GM12878 (cell line): ENCODE data around the gene WWOX. TPM values are rescaled to one million over a fixed set of nuclear protein-coding genes. Genes with fewer than 3 reads are reported as not detected.

Source experiments
- ATAC-seq: fragments of 200-7000 bp; cut with Tn5 transposase; 3 replicates; pipeline ENCODE4 v1.9.1; 2020; ENCODE audit warnings: mild to moderate bottlenecking, moderate library complexity
- BruUV-seq: library from RNA; stranded (reverse); fragments of 400-500 nt; replicated peaks from 2 replicates; lab custom pipeline; 2021; lab: Mats Ljungman, UMichigan
- CTCF ChIA-PET: fragments of 300-600 bp; sonication (Branson Sonifier 250); formaldehyde crosslinking; extraction: SDS; loops from one replicate; lab custom pipeline; 2021; ENCODE audit warnings: inconsistent platforms; lab: Yijun Ruan, JAX
- POLR2A ChIA-PET: fragments of 350-600 bp; formaldehyde crosslinking; extraction: SDS; loops from one replicate; lab custom pipeline; 2021; ENCODE audit warnings: inconsistent platforms; lab: Charles Lee
- RAD21 ChIA-PET: fragments of 300-600 bp; sonication (Branson Sonifier 250); formaldehyde crosslinking; loops from one replicate; lab custom pipeline; 2023; ENCODE audit warnings: antibody characterized with exemption; ENCODE audit not compliant: unreplicated experiment; lab: Charles Lee
- SMC1A ChIA-PET: fragments of 300-600 bp; sonication (Branson Sonifier 250); formaldehyde crosslinking; loops from one replicate; lab custom pipeline; 2023; ENCODE audit not compliant: unreplicated experiment, uncharacterized antibody; lab: Charles Lee
- DNase-seq: peaks from one replicate; pipeline ENCODE4 v3.0.0-alpha.2; 2011; ENCODE audit warnings: low read depth, low spot score
- FAIRE-seq: peaks from 3 replicates; lab custom pipeline; 2011; peaks lifted over from hg19 to GRCh38; lab: Jason Lieb, UNC
- H2AFZ ChIP-seq: 2 replicates; pipeline ENCODE4 v1.6.0; 2011; ENCODE audit warnings: low read depth, low read length, control low read depth; ENCODE audit not compliant: control insufficient read depth
- H3K27ac ChIP-seq: 2 replicates; pipeline ENCODE4 v1.5.1; 2011; ENCODE audit warnings: control low read depth; ENCODE audit not compliant: control insufficient read depth, insufficient read depth
- H3K27me3 ChIP-seq, 2 experiments: replicated peaks in 1 of 2; 2 replicates each; pipeline versions ENCODE4 v1.6.0 to v1.6.1; 2011; ENCODE audit warnings: low read length in 1 of 2; ENCODE audit not compliant: control insufficient read depth in 2 of 2, insufficient read depth in 2 of 2
- H3K36me3 ChIP-seq, 2 experiments: 2 replicates each; pipeline ENCODE4 v1.5.1; 2011; ENCODE audit warnings: low read length in 1 of 2; ENCODE audit not compliant: control insufficient read depth in 2 of 2, insufficient read depth in 2 of 2
- H3K4me1 ChIP-seq: 2 replicates; pipeline ENCODE4 v1.6.1; 2011; ENCODE audit warnings: mild to moderate bottlenecking, low read length, moderate library complexity, mixed read lengths; ENCODE audit not compliant: control insufficient read depth, insufficient read depth
- H3K4me2 ChIP-seq: 2 replicates; pipeline ENCODE4 v1.6.0; 2011; ENCODE audit warnings: control low read depth; ENCODE audit not compliant: control insufficient read depth, insufficient read depth
- H3K4me3 ChIP-seq: fragments of 200-600 bp; sonication (generic); 2 replicates; pipeline ENCODE4 v1.5.1; 2016
- H3K79me2 ChIP-seq: 2 replicates; pipeline ENCODE4 v1.6.0; 2011; ENCODE audit warnings: low read length; ENCODE audit not compliant: control insufficient read depth, insufficient read depth
- H3K9ac ChIP-seq: 2 replicates; pipeline ENCODE4 v1.8.0; 2011; ENCODE audit warnings: low read length, control low read depth, mixed read lengths; ENCODE audit not compliant: control insufficient read depth, insufficient read depth
- H3K9me3 ChIP-seq: replicated peaks from 3 replicates; pipeline ENCODE4 v1.5.1; 2011; ENCODE audit warnings: mild to moderate bottlenecking, low read length; ENCODE audit not compliant: control insufficient read depth, insufficient read depth
- H4K20me1 ChIP-seq: 2 replicates; pipeline ENCODE4 v1.6.0; 2011; ENCODE audit not compliant: control insufficient read depth, insufficient read depth
- ZZZ3 ChIP-seq: IDR thresholded peaks from 2 replicates; pipeline ENCODE4 v1.6.1; 2011; ENCODE audit warnings: low read depth; ENCODE audit not compliant: control insufficient read depth, insufficient read length
- WGBS: methylation state at CpG from one replicate; pipeline ENCODE4 v1.1.6; 2016; ENCODE audit warnings: low lambda C conversion rate; ENCODE audit not compliant: insufficient replicate concordance, insufficient coverage; ENCODE audit errors: missing lambda C conversion rate; 5-methylcytosine and 5-hydroxymethylcytosine counted together
- in situ Hi-C: fragments of 300-500 bp; cut with MboI; formaldehyde crosslinking; loops from 9 replicates; pipeline ENCODE4 v1.14.3; 2018; ENCODE audit warnings: mixed read lengths
- intact Hi-C: fragments of 100-400 bp; cut with micrococcal nuclease; formaldehyde crosslinking; loops from one replicate; pipeline ENCODE4 v1.14.2; 2022; ENCODE audit not compliant: unreplicated experiment
- polyA plus RNA-seq, 11 experiments: library from polyadenylated mRNA; depleted of rRNA in 4 of 11; unstranded in 6 of 11; stranded (reverse) in 5 of 11; fragments of >200 nt; fragmentation: Nextera tagmentation in 4 of 11; fragmentation: Illumina TruSeq in 1 of 11; extraction: Ambion mirVana in 4 of 11; extraction: Trizol in 1 of 11; gene quantifications; 1 replicate in 1 of 11; 2 replicates in 10 of 11; pipeline versions ENCODE4 v1.2.1 to v1.2.3, GENCODE V29; 2011 to 2016; ENCODE audit warnings: inconsistent platforms in 2 of 11, missing spikeins in 2 of 11, low read depth in 1 of 11
- total RNA-seq, 4 experiments: library from RNA; depleted of rRNA in 3 of 4; stranded (reverse); fragments of >200 nt in 3 of 4; fragmentation: Illumina TruSeq in 1 of 4; extraction: Trizol in 1 of 4; gene quantifications; 2 replicates each; pipeline versions ENCODE4 v1.2.1 to v1.2.3, GENCODE V29; 2013 to 2021
- TF ChIP-seq, protein P1 (sequence below): fragments of 150-350 bp; IDR thresholded peaks from 2 replicates; pipeline ENCODE4 v1.6.1; 2014; ENCODE audit warnings: mild to moderate bottlenecking, low read depth, low read length
- TF ChIP-seq, protein P2 (sequence below), 3 experiments: IDR thresholded peaks in 2 of 3; conservative IDR thresholded peaks in 1 of 3; 2 replicates each; pipeline ENCODE4 v1.5.1; 2011; ENCODE audit warnings: low read depth in 3 of 3, low read length in 3 of 3, mild to moderate bottlenecking in 3 of 3, control low read depth in 2 of 3, moderate library complexity in 2 of 3, inconsistent platforms in 1 of 3, mixed read lengths in 1 of 3; ENCODE audit not compliant: control insufficient read depth in 2 of 3, insufficient read depth in 1 of 3; ENCODE audit errors: extremely low read depth in 1 of 3

The WWOX gene
- total and polyA plus RNA-seq, 10 of the 15 experiments (the other 5 are each of a cell fraction or from before 2014, with no cell fraction given) = 2.8 to 24.4 (median 17.8) TPM

DNA sequence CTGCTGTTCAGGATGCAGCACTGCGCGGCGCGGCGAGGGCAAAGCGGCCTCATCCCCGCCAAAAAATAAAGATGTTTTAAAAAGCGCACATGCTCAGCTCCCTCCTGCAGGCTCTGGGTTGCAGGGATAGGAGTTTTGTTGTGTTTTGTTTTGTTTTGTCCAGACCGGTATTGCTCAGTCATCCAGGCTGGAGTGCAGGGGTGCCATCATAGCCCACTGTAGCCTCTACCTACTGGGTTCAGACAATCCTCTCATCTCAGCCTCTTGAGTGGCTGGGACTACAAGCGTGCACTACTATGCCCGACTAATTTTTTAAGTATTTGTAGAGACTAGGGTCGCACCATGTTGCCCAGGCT, 636 bp downstream of the WWOX start:
- Histone ChIP-seq H3K36me3 (no peaks in the 10 kb centered on the region), H3K4me3 (peak overlapping the region; percentile 81), H2AFZ (peak overlapping the region; percentile 78), H3K79me2 (peaks cover 4% of the 10 kb centered on the region), H3K4me1 (peaks cover 10% of the 10 kb centered on the region; the same call in 1 of the 2 replicates), H3K27ac (peak overlapping the region; percentile 63), H4K20me1 (no peaks in the 10 kb centered on the region), H3K27me3 (no peaks in the 10 kb centered on the region), H3K9ac (peak overlapping the region; percentile 84), H3K4me2 (peak overlapping the region; percentile 89), H3K9me3 (no peaks in the 10 kb centered on the region; the same call in 2 of the 3 replicates)
- ATAC-seq = peak; percentile 68
- SMC1A ChIA-PET = interaction anchor here (1.6 kb wide), 1 partner anchor 97 kb away, joined by 6 read pairs; no protein-coding TSS in a partner anchor
- DNase-seq = no peak
- CTCF ChIA-PET = interaction anchor here (1.0 to 3.2 kb wide), 9 partner anchors 8 to 96 kb away, joined by 3 to 12 read pairs (median 6); no protein-coding TSS in a partner anchor
- FAIRE-seq = no peak
- RAD21 ChIA-PET = interaction anchor here (1.0 kb wide), 1 partner anchor 20 kb away, joined by 4 read pairs; no protein-coding TSS in a partner anchor
- intact Hi-C loops (no loop called here), in situ Hi-C loops (no loop called here)
- WGBS = under 1% methylated on average over 12 of the region's 12 CpGs
- no TSS peak for BruUV-seq
- TF ChIP-seq, protein P1, sequence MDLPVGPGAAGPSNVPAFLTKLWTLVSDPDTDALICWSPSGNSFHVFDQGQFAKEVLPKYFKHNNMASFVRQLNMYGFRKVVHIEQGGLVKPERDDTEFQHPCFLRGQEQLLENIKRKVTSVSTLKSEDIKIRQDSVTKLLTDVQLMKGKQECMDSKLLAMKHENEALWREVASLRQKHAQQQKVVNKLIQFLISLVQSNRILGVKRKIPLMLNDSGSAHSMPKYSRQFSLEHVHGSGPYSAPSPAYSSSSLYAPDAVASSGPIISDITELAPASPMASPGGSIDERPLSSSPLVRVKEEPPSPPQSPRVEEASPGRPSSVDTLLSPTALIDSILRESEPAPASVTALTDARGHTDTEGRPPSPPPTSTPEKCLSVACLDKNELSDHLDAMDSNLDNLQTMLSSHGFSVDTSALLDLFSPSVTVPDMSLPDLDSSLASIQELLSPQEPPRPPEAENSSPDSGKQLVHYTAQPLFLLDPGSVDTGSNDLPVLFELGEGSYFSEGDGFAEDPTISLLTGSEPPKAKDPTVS = no peak
- TF ChIP-seq, protein P2, sequence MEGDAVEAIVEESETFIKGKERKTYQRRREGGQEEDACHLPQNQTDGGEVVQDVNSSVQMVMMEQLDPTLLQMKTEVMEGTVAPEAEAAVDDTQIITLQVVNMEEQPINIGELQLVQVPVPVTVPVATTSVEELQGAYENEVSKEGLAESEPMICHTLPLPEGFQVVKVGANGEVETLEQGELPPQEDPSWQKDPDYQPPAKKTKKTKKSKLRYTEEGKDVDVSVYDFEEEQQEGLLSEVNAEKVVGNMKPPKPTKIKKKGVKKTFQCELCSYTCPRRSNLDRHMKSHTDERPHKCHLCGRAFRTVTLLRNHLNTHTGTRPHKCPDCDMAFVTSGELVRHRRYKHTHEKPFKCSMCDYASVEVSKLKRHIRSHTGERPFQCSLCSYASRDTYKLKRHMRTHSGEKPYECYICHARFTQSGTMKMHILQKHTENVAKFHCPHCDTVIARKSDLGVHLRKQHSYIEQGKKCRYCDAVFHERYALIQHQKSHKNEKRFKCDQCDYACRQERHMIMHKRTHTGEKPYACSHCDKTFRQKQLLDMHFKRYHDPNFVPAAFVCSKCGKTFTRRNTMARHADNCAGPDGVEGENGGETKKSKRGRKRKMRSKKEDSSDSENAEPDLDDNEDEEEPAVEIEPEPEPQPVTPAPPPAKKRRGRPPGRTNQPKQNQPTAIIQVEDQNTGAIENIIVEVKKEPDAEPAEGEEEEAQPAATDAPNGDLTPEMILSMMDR (IDR thresholded peaks at IDR 0.05 in 2 of 3, conservative IDR thresholded peaks at IDR 0.05 in 1 of 3; ENCODE audit: control insufficient read depth in 2 of 3, extremely low read depth in 1 of 3, insufficient read depth in 1 of 3, low read depth in 3 of 3, low read length in 3 of 3) = peak in 2 of 3 experiments; percentile 73 to 83; a peak in 4 of 6 replicates
- no peak for TF ChIP-seq ZZZ3
- POLR2A ChIA-PET = no interaction called here
